OCI-LY1 (cell line): Measurements from ENCODE around the gene NCOA5.

Experiments used
- CTCF ChIP-seq: fragments of 200-600 bp; sonication (generic), shearing (Covaris generic); IDR thresholded peaks from 2 replicates; pipeline ENCODE4 v1.5.1; 2017; ENCODE audit warnings: mild to moderate bottlenecking, antibody characterized with exemption, low read length, moderate library complexity, mixed read lengths
- EZH2 ChIP-seq: fragments of 200-600 bp; sonication (generic), shearing (Covaris generic); IDR thresholded peaks from 2 replicates; pipeline ENCODE4 v1.8.0; 2017; ENCODE audit warnings: borderline replicate concordance, mixed run types, mild to moderate bottlenecking, antibody characterized with exemption, low read length, moderate library complexity, mixed read lengths

GRCh38 chr20:46034039-46034438, 55.7 kb downstream of the NCOA5 start:
- TF ChIP-seq EZH2 (no peak), CTCF (no peak)
